ENCODE data around the gene HELZ. TPM values are rescaled to one million over a fixed set of nuclear protein-coding genes. Genes with fewer than 3 reads are reported as not detected.

The HELZ gene
- polyA plus RNA-seq, 1 donor from 2014 or later: 42.7 TPM

DNA sequence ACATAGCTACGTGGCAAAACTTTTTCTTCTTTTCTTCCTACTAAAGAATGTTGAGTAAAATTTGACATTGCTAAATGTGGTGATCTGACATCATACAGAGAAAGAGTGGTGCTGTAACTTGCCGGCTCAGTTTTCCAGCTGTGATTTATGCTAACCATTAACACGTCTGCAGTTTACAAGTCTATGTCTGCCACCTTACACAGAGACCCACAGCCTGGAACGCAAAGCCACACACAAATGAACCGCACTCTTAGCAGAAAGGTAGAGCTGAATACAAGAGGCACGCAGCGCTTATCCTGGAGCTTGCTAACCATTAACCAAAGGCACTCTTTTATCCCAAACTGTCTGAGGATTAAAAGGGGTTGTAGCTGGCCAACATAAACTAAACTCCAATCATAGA lies 168.7 kb downstream of the HELZ start:
- Mint-ChIP-seq H3K4me3 (no peak overlapping the region), H3K27me3 (no peaks in the 10 kb centered on the region), H3K9me3 (peaks cover 0 to 2% (median 0%) of the 10 kb centered on the region in 3 donors), H3K27ac (no peak overlapping the region), H3K36me3 (peaks cover 22% of the 10 kb centered on the region), H3K4me1 (peaks cover 0 to 4% (median 0%) of the 10 kb centered on the region in 3 donors)

- H3K4me3 Mint-ChIP-seq: no peak overlapping the region
- H3K27ac Mint-ChIP-seq: no peak overlapping the region
- H3K4me1 Mint-ChIP-seq: peaks cover 0 to 1% (median 0%) of the 10 kb centered on the region in 3 donors
- H3K9me3 Mint-ChIP-seq: peaks cover 0 to 2% (median 0%) of the 10 kb centered on the region in 3 donors
- peaks cover 18% of the 10 kb centered on the region for H3K36me3 Mint-ChIP-seq
- no peaks in the 10 kb centered on the region for H3K27me3 Mint-ChIP-seq
These were observed 170.2 kb downstream of the HELZ start for GRCh38 chr17:67074781-67075180.

DNA sequence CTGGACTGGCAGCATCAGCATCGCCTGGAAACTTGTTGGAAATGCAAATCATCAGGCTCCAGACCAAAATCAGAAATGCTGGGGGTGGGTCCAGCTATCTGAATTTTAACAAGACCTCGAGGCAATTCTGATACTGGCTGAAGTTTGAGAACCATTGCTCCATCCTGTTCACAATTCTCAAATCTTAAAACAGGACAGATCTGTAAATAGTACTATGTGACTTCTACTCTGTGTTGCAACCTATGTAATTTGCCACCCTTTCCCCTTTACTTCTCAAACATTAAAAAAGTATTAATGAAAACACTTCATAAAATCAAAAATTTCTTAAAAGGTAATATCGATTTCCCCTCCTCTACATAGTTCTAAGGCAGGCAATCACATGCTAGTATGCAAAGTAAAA lies 172.1 kb downstream of the HELZ start:
- H3K36me3 Mint-ChIP-seq: peaks cover 15% of the 10 kb centered on the region
- H3K27ac Mint-ChIP-seq: no peak overlapping the region
- H3K4me1 Mint-ChIP-seq: peaks cover 0 to 1% (median 0%) of the 10 kb centered on the region in 3 donors
- H3K9me3 Mint-ChIP-seq: peaks cover 0 to 2% (median 0%) of the 10 kb centered on the region in 3 donors
- no peaks in the 10 kb centered on the region for H3K27me3 Mint-ChIP-seq
- no peak overlapping the region for H3K4me3 Mint-ChIP-seq

- Mint-ChIP-seq H3K9me3 (peaks cover 0 to 2% (median 0%) of the 10 kb centered on the region in 3 donors), H3K36me3 (peaks cover 15% of the 10 kb centered on the region), H3K27ac (peak overlapping the region in 1 of 3 donors; percentile 45), H3K27me3 (no peaks in the 10 kb centered on the region), H3K4me1 (peaks cover 0 to 1% (median 0%) of the 10 kb centered on the region in 3 donors), H3K4me3 (no peak overlapping the region)
These were observed 173.4 kb downstream of the HELZ start for GRCh38 chr17:67071595-67071994.

DNA sequence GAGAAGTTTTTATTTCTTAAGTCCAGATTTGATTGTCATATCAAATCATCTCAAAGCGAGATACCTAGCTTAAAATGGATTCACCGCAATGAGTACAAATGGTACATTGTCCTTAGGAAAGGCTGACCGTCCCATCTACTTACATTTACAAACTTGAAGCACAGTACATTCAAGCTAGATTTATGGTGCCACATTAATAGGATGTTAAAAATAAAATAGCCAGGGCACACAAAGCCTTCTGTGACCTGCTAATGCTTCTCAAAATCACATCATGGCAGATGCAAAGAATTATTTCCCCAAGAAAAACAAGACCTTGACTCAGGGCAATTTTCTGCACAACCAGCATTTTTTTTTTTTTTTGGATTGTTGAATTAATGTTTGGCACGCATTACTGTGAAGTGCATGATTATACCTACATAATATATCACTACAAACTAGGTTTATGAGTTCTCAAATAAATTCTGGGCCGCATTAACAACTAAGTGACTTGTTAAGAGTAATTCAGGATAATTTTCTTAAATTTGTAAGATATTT lies 175.3 kb downstream of the HELZ start:
- no peak overlapping the region for H3K4me3 Mint-ChIP-seq
- H3K27me3 Mint-ChIP-seq: no peaks in the 10 kb centered on the region
- H3K27ac Mint-ChIP-seq: no peak overlapping the region
- H3K4me1 Mint-ChIP-seq: peaks cover 0 to 1% (median 0%) of the 10 kb centered on the region in 3 donors
- peaks cover 21% of the 10 kb centered on the region for H3K36me3 Mint-ChIP-seq
- H3K9me3 Mint-ChIP-seq: peaks cover 0 to 2% (median 0%) of the 10 kb centered on the region in 3 donors

DNA sequence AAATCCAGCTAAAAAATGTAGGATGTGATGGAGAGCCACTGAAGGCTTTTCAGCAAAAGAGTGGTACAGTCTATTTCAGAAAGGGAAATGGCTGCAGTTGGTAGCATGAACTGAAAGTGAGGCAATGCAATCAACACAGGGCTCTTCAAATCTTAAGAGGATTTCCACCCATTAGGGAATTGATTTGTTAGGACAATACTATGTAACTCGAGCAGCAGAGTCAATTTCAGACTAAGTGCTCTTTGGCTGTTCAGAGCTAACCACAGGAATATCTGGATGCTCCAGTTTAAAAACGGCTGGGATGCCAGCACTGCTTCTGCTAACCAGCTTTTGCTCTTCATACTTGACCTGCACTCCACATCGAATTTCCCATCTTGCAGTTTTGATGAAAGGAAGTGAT lies 176.0 kb downstream of the HELZ start:
- peaks cover 22% of the 10 kb centered on the region for H3K36me3 Mint-ChIP-seq
- no peaks in the 10 kb centered on the region for H3K27me3 Mint-ChIP-seq
- H3K9me3 Mint-ChIP-seq: peaks cover 0 to 2% (median 0%) of the 10 kb centered on the region in 3 donors
- H3K27ac Mint-ChIP-seq: no peak overlapping the region
- H3K4me3 Mint-ChIP-seq: no peak overlapping the region
- peaks cover 0 to 1% (median 0%) of the 10 kb centered on the region in 3 donors for H3K4me1 Mint-ChIP-seq

- Mint-ChIP-seq H3K9me3 (peaks cover 0 to 2% (median 0%) of the 10 kb centered on the region in 3 donors), H3K4me3 (no peak overlapping the region), H3K27ac (peak overlapping the region in 1 of 3 donors; percentile 74), H3K27me3 (no peaks in the 10 kb centered on the region), H3K4me1 (no peaks in the 10 kb centered on the region), H3K36me3 (peaks cover 22% of the 10 kb centered on the region)
These were observed 177.2 kb downstream of the HELZ start for GRCh38 chr17:67067571-67068482.

DNA sequence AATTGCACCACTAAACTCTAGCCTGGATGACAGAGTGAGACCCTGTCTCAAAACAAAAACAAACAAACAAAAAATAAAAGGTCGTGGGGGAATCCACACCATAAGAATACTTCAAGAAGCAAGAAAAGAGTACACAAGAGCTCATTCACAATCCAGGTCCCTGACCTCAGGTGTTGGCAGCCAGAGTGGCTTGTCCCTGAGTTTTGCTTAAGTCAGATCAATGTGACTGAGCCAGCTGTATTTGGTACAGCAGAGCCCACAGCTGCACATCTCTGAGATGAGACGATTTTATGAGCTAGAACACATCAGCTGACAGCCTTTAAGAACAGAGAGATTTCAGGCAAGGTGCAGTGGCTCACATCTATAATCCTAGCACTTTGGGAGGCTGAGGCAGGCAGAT lies 178.3 kb downstream of the HELZ start:
- H3K27ac Mint-ChIP-seq: no peak overlapping the region
- no peaks in the 10 kb centered on the region for H3K4me1 Mint-ChIP-seq

DNA sequence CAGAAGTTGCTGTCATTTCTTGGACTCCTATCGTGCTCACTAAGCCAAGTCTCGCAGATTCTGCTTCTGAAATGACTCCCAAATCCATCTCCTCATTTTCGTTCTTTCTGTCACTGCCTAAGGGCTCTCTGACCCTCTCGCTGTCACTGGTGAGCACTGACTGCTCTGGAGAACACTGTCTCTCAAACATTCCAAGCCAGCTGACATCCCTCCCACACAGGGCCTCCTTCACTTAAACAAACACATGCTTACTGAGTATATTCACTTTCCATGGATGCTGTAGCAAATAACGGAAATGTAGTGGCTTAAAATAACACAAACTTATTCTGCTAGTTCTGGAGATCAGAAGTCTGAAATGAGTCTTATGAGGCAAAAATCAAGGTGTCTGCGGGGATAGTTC lies 181.9 kb downstream of the HELZ start:
- H3K4me3 Mint-ChIP-seq: no peak overlapping the region
- peaks cover 25% of the 10 kb centered on the region for H3K36me3 Mint-ChIP-seq
- H3K27me3 Mint-ChIP-seq: no peaks in the 10 kb centered on the region
- no peak overlapping the region for H3K27ac Mint-ChIP-seq
- H3K9me3 Mint-ChIP-seq: no peaks in the 10 kb centered on the region
- H3K4me1 Mint-ChIP-seq: no peaks in the 10 kb centered on the region

More for the DNA sequence above, 178.3 kb downstream of the HELZ start:
- Mint-ChIP-seq H3K27me3 (no peaks in the 10 kb centered on the region), H3K4me3 (no peak overlapping the region), H3K9me3 (no peaks in the 10 kb centered on the region), H3K36me3 (peaks cover 22% of the 10 kb centered on the region)

DNA sequence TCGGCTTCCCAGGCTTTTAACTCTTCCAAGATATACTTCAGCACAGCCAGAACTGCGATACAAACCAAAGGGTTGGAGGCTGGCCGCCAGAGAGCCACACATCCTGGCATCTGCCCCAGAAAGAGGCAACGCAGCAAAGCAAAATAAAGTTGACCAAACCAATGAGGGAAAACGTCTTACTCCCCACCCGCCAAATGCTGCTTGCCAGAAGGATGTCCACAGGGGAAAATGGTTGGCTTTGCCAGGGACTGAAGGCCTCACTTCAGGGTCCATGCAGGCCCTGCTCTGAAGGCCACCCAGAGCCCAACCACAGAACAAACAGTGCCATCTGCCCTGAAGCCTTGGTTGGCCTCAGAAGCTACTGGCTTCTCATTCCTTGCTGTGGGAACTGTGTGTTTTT lies 185.6 kb downstream of the HELZ start:
- Mint-ChIP-seq H3K9me3 (no peaks in the 10 kb centered on the region), H3K36me3 (peaks cover 19% of the 10 kb centered on the region), H3K27me3 (no peaks in the 10 kb centered on the region), H3K27ac (no peak overlapping the region), H3K4me1 (peaks cover 0 to 7% (median 1%) of the 10 kb centered on the region in 3 donors), H3K4me3 (no peak overlapping the region)

DNA sequence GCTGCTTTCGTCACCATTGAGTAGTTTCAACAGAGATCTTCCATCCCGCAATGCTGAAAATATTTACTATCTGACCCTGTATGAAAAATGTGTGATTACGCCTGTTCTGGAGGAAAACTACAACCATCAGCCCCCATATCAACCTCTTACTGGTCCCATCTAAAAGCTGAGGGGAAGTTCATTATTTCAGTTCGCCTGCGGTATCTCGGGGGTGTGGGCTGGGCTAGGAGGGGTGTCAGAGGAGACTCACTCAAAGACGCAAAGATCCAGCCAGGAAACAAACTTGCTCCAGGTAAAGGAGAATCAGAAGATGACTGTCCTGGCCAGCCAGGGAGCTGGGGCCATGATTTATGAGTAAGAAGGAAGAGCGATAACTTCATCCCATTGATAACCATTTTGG lies 187.0 kb downstream of the HELZ start:
- Mint-ChIP-seq H3K4me3 (peak overlapping the region in 1 of 4 donors; percentile 23), H3K9me3 (no peaks in the 10 kb centered on the region), H3K36me3 (peaks cover 11% of the 10 kb centered on the region), H3K4me1 (peaks cover 0 to 7% (median 1%) of the 10 kb centered on the region in 3 donors), H3K27me3 (no peaks in the 10 kb centered on the region), H3K27ac (no peak overlapping the region)

DNA sequence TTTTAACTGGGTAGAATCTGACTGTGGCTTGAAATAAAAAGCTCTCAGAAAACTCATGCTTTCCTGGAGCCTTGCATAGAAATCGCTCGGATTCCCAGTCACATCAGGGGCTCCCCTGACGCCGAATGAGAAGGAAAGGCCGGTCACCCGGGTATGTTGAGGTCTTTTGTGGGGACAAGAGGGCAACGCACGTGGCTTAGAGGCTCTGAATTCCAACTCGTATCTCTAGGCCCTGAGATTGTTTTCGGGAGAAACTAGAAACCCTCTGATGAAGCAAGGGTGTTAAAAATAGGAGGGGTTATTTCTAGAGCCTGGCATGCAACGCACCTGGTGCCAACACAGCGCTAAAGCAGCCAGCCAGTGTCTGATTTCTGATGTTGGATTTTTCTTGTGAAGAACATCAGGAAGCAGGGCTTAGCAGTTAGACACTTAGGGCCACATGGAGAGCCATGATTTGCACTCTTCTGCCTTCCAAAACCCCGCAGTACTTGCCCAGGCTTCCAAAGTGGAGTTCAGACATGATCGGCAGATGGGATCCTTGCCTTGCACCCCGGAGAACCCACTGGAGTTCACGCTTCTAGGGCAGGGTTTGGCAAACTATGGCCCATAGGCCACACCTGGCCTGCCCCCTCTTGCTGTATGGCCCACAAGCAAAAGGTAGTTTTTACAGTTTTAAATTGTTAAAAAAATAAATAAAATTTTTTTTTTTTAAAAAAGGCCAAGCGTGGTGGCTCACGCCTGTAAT lies 188.1 kb downstream of the HELZ start:
- no peaks in the 10 kb centered on the region for H3K27me3 Mint-ChIP-seq
- H3K9me3 Mint-ChIP-seq: no peaks in the 10 kb centered on the region
- H3K27ac Mint-ChIP-seq: no peak overlapping the region
- H3K4me1 Mint-ChIP-seq: peaks cover 0 to 7% (median 1%) of the 10 kb centered on the region in 3 donors
- peak overlapping the region in 1 of 4 donors; percentile 23 for H3K4me3 Mint-ChIP-seq
- H3K36me3 Mint-ChIP-seq: peaks cover 8% of the 10 kb centered on the region

DNA sequence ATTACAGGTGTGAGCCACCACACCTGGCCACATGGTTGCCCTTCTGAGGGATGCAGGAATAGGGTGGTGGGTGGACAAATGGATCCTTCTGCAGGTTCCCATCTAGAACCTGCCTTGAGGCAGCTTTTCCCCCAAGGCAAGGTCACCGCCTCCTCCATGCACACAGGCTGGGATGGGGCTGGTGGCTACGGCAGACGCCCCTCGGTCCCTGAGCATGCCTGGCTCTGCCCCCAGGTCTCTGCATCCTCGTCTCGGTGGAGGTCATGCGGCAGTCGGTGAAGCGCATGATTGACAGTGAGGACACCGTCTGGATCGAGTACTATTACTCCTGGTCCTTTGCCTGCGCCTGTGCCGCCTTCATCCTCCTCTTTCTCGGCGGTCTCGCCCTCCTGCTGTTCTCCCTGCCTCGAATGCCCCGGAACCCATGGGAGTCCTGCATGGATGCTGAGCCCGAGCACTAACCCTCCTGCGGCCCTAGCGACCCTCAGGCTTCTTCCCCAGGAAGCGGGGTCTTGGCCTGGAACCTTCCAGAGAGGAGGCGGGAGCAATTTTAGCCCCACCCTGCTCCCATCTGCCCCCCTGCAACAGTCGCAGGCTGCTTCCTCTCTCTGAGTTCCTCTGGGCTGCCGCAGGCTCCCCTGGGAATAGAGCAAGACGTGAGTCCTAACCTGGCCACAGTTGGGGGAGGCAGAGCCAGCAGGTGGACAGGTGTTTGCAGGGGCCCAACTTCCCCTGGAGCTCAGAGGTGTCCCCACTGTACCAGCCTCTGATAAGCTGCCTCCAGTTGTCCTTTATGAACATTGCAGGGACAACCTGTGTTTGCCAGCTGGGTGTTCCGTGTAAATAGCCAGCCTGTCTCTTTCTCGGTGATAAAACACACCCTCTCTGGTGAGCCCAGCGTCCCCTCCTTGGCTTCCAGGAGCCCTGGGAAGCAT lies 188.9 kb downstream of the HELZ start:
- peaks cover 8% of the 10 kb centered on the region for H3K36me3 Mint-ChIP-seq
- H3K27ac Mint-ChIP-seq: no peak overlapping the region
- H3K4me3 Mint-ChIP-seq: no peak overlapping the region
- no peaks in the 10 kb centered on the region for H3K27me3 Mint-ChIP-seq
- no peaks in the 10 kb centered on the region for H3K9me3 Mint-ChIP-seq
- peaks cover 0 to 7% (median 1%) of the 10 kb centered on the region in 3 donors for H3K4me1 Mint-ChIP-seq

DNA sequence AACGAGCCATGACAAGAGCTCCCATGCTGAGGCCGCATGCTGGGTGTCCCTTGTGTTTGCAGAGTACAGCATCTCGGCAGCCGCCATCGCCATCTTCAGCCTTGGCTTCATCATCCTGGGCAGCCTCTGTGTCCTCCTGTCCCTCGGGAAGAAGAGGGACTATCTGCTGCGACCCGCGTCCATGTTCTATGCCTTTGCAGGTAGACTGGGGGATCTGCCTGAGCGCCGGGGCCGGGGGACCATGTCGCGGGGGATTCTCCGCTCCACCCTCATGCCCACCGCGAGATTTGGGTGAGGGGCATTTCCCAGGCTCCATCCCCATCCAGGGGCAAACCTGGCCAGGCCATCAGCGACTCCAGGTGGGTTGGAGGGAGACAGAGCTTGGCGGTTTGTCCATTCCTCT lies 190.0 kb downstream of the HELZ start:
- H3K27me3 Mint-ChIP-seq: no peaks in the 10 kb centered on the region
- no peaks in the 10 kb centered on the region for H3K9me3 Mint-ChIP-seq
- H3K4me1 Mint-ChIP-seq: peaks cover 0 to 7% (median 1%) of the 10 kb centered on the region in 3 donors
- peak overlapping the region in 1 of 4 donors; percentile 38 for H3K4me3 Mint-ChIP-seq
- no peak overlapping the region for H3K27ac Mint-ChIP-seq
- H3K36me3 Mint-ChIP-seq: peaks cover 4% of the 10 kb centered on the region
